ENCODE measurements around the gene RGS7.

RGS7 gene

DNA sequence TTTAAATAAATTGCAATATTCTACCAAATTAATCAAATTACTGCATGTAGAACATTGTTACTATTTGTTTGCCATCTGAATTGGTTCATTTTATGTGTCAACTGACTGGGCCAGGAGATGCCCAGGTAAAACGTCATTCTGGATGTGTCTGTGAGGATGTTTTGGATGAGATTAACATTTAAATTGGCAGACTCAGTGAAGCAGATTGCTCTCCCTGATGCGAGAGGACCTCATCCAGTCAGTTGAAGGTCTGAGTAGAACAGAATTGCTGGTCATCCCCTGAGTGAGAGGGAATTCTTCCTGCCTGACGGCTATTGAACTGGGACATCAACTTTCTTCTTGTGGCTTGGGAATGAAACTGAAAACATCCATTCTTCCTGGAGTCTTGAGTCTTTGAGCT lies 623.0 kb downstream of the RGS7 start:
- Histone ChIP-seq H3K9ac (ENCODE audit: low read depth, low read length) (no peak overlapping the region), H3K9me3 (ENCODE audit: insufficient read depth, low read depth, low read length) (no peaks in the 10 kb centered on the region), H3K27me3 (ENCODE audit: insufficient read depth, low read length) (no peaks in the 10 kb centered on the region), H3K4me1 (ENCODE audit: insufficient read depth, low read length) (no peaks in the 10 kb centered on the region), H3K27ac (ENCODE audit: low read length) (no peak overlapping the region), H3K4me3 (ENCODE audit: low read length) (no peak overlapping the region), H3K36me3 (ENCODE audit: insufficient read depth, low read depth, low read length) (no peaks in the 10 kb centered on the region)

GRCh38 chr1:240732390-240732789 lies 624.6 kb downstream of the RGS7 start:
- H3K9ac ChIP-seq (ENCODE audit: low read depth, low read length): no peak overlapping the region
- H3K4me3 ChIP-seq (ENCODE audit: low read length): no peak overlapping the region
- no peaks in the 10 kb centered on the region for H3K36me3 ChIP-seq (ENCODE audit: insufficient read depth, low read depth, low read length)
- H3K9me3 ChIP-seq (ENCODE audit: insufficient read depth, low read depth, low read length): no peaks in the 10 kb centered on the region
- no peak overlapping the region for H3K27ac ChIP-seq (ENCODE audit: low read length)
- H3K27me3 ChIP-seq (ENCODE audit: insufficient read depth, low read length): no peaks in the 10 kb centered on the region
- no peaks in the 10 kb centered on the region for H3K4me1 ChIP-seq (ENCODE audit: insufficient read depth, low read length)
